Muscle layer of duodenum (tissue), 2 donors: ENCODE measurements around the gene C12orf56.
"Not testable (repeated sequence)": the region's sequence is repeated elsewhere in the genome, so short reads cannot be mapped to it uniquely, and the experiment has no call there.

Source experiments
- H3K27ac ChIP-seq: one replicate; pipeline ENCODE4 v1.7.0; 2013; ENCODE audit warnings: mild to moderate bottlenecking, low read length
- H3K27me3 ChIP-seq: one replicate; pipeline ENCODE4 v1.7.0; 2013; ENCODE audit warnings: low read depth, mild to moderate bottlenecking, control low read depth, low read length
- H3K36me3 ChIP-seq, 2 donors: one replicate each; pipeline ENCODE4 v1.7.0; 2013; ENCODE audit warnings: low read length in 2 of 2, control low read depth in 1 of 2, mild to moderate bottlenecking in 1 of 2; ENCODE audit not compliant: insufficient read depth in 2 of 2, control insufficient read depth in 1 of 2
- H3K4me1 ChIP-seq, 2 donors: one replicate each; pipeline ENCODE4 v1.7.0; 2013; ENCODE audit warnings: low read length in 2 of 2, mild to moderate bottlenecking in 2 of 2, control low read depth in 1 of 2, moderate library complexity in 1 of 2; ENCODE audit not compliant: insufficient read depth in 2 of 2, control insufficient read depth in 1 of 2
- H3K4me3 ChIP-seq, 2 donors: one replicate each; pipeline ENCODE4 v1.7.0; 2013; ENCODE audit warnings: low read length in 2 of 2, low read depth in 1 of 2, mild to moderate bottlenecking in 1 of 2
- H3K9me3 ChIP-seq, 2 donors: one replicate each; pipeline ENCODE4 v1.7.0; 2013; ENCODE audit warnings: low read length in 2 of 2, control low read depth in 1 of 2, mild to moderate bottlenecking in 1 of 2; ENCODE audit not compliant: control insufficient read depth in 1 of 2
- donor health status: healthy.

C12orf56 gene

GRCh38 chr12:64296301-64296700 lies 94.3 kb downstream of the C12orf56 start:
- Histone ChIP-seq H3K36me3 (no peaks in the 10 kb centered on the region), H3K9me3 (no peaks in the 10 kb centered on the region), H3K27me3 (no peaks in the 10 kb centered on the region), H3K4me1 (no peaks in the 10 kb centered on the region), H3K27ac (no peak overlapping the region), H3K4me3 (no peak overlapping the region)

- no peaks in the 10 kb centered on the region for H3K9me3 ChIP-seq
- no peaks in the 10 kb centered on the region for H3K27me3 ChIP-seq
- H3K4me3 ChIP-seq, result no peak overlapping the region
- H3K36me3 ChIP-seq, result no peaks in the 10 kb centered on the region
- H3K27ac ChIP-seq, result no peak overlapping the region
- H3K4me1 ChIP-seq, result no peaks in the 10 kb centered on the region
Observed at GRCh38 chr12:64293654-64294364, 96.7 kb downstream of the C12orf56 start.

GRCh38 chr12:64293174-64293573 lies 97.4 kb downstream of the C12orf56 start:
- H3K27me3 ChIP-seq, H3K27ac ChIP-seq, H3K36me3 ChIP-seq, H3K4me1 ChIP-seq, H3K9me3 ChIP-seq, H3K4me3 ChIP-seq: not testable (repeated sequence)

- no peak overlapping the region for H3K27ac ChIP-seq
- H3K9me3 ChIP-seq, result no peaks in the 10 kb centered on the region
- no peak overlapping the region for H3K4me3 ChIP-seq
- no peaks in the 10 kb centered on the region for H3K4me1 ChIP-seq
- H3K27me3 ChIP-seq, result no peaks in the 10 kb centered on the region
- H3K36me3 ChIP-seq, result no peaks in the 10 kb centered on the region
Observed at GRCh38 chr12:64286521-64286920, 104.0 kb downstream of the C12orf56 start.

GRCh38 chr12:64284256-64284655 lies 106.3 kb downstream of the C12orf56 start:
- Histone ChIP-seq H3K36me3 (no peaks in the 10 kb centered on the region), H3K4me1 (no peaks in the 10 kb centered on the region), H3K27ac (no peak overlapping the region), H3K9me3 (no peaks in the 10 kb centered on the region), H3K27me3 (no peaks in the 10 kb centered on the region), H3K4me3 (no peak overlapping the region)

- H3K4me1 ChIP-seq, result no peaks in the 10 kb centered on the region
- no peak overlapping the region for H3K27ac ChIP-seq
- H3K4me3 ChIP-seq, result no peak overlapping the region
- H3K27me3 ChIP-seq, result no peaks in the 10 kb centered on the region
- no peaks in the 10 kb centered on the region for H3K36me3 ChIP-seq
- H3K9me3 ChIP-seq, result no peaks in the 10 kb centered on the region
Observed at GRCh38 chr12:64278421-64278820, 112.1 kb downstream of the C12orf56 start.

- Histone ChIP-seq H3K9me3 (no peaks in the 10 kb centered on the region), H3K27ac (no peak overlapping the region), H3K4me1 (no peaks in the 10 kb centered on the region), H3K27me3 (no peaks in the 10 kb centered on the region), H3K36me3 (no peaks in the 10 kb centered on the region), H3K4me3 (no peak overlapping the region)
Observed at GRCh38 chr12:64273527-64274403, 116.8 kb downstream of the C12orf56 start.

- Histone ChIP-seq H3K27me3 (no peaks in the 10 kb centered on the region), H3K9me3 (no peaks in the 10 kb centered on the region), H3K4me3 (no peak overlapping the region), H3K36me3 (no peaks in the 10 kb centered on the region), H3K4me1 (no peaks in the 10 kb centered on the region), H3K27ac (no peak overlapping the region)
Observed at GRCh38 chr12:64270411-64270810, 120.1 kb downstream of the C12orf56 start.

- no peaks in the 10 kb centered on the region for H3K4me1 ChIP-seq
- H3K27ac ChIP-seq, result no peak overlapping the region
- H3K27me3 ChIP-seq, result no peaks in the 10 kb centered on the region
- no peaks in the 10 kb centered on the region for H3K9me3 ChIP-seq
- H3K4me3 ChIP-seq, result no peak overlapping the region
- H3K36me3 ChIP-seq, result no peaks in the 10 kb centered on the region
Observed at GRCh38 chr12:64269161-64269560, 121.4 kb downstream of the C12orf56 start.

GRCh38 chr12:64268409-64268808 lies 122.1 kb downstream of the C12orf56 start:
- Histone ChIP-seq H3K9me3 (no peaks in the 10 kb centered on the region), H3K27me3 (no peaks in the 10 kb centered on the region), H3K4me3 (no peak overlapping the region)

GRCh38 chr12:64265839-64266238 lies 124.7 kb downstream of the C12orf56 start:
- H3K9me3 ChIP-seq, result no peaks in the 10 kb centered on the region
- H3K4me1 ChIP-seq, result no peaks in the 10 kb centered on the region
- H3K36me3 ChIP-seq, result no peaks in the 10 kb centered on the region
- H3K27ac ChIP-seq, result no peak overlapping the region
- no peak overlapping the region for H3K4me3 ChIP-seq
- H3K27me3 ChIP-seq, result no peaks in the 10 kb centered on the region

More at GRCh38 chr12:64268409-64268808, 122.1 kb downstream of the C12orf56 start:
- H3K36me3 ChIP-seq, result no peaks in the 10 kb centered on the region
- H3K27ac ChIP-seq, result no peak overlapping the region
- H3K4me1 ChIP-seq, result no peaks in the 10 kb centered on the region
